ENCODE measurements around the gene PLSCR4.

Gene PLSCR4

DNA sequence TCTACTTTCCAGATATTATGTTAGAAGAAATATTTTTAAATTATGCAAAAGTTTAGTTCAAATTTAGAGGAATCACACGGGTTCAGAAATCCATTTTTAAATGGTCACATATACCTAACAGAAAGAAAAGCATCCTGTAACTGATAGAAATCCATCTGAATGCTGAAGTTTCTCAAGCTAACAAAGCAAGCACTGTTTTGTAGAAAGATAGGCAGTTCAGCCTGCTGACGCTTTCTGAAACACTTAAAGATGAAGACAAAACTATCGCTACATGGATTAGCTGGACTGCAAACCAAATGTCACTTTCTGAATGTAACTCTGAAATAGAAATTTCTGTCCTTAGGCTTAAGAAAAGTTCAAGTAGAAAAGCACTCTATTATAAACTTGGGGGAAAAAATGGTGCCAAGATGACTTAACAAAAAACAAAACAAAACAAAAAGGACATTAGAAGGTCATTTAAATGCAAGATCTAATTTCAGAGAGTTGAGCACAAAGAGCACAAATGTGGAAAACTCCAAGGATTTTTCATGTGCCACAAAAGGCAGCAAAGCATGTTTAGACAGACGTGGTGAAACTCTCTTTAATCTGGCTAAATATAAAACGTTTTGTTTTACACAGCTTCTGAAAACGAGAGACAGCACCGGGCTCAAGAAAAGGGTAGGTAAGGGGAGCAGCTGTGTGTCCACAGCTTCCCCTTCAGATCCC lies 91.1 kb downstream of the PLSCR4 start:
- no peak for DNase-seq

DNA sequence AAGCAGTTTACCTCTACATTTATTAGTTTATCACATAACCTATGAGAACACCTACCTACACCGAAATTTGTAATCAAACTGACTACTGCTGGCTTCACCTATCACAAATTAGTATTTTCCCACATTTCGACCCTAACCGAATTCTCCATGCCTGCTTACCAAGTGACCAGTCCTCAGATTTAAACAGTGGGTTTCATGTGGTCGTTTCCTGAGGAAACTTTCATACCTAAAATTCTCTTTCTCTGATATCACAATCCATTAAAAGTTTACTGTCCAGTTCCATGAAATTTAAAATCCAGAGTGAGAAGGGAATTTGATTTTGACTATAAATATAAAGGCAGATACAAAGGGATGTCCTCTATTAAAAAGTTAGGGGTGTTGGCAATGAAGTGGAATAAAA lies 91.9 kb downstream of the PLSCR4 start:
- DNase-seq, result no peak

DNA sequence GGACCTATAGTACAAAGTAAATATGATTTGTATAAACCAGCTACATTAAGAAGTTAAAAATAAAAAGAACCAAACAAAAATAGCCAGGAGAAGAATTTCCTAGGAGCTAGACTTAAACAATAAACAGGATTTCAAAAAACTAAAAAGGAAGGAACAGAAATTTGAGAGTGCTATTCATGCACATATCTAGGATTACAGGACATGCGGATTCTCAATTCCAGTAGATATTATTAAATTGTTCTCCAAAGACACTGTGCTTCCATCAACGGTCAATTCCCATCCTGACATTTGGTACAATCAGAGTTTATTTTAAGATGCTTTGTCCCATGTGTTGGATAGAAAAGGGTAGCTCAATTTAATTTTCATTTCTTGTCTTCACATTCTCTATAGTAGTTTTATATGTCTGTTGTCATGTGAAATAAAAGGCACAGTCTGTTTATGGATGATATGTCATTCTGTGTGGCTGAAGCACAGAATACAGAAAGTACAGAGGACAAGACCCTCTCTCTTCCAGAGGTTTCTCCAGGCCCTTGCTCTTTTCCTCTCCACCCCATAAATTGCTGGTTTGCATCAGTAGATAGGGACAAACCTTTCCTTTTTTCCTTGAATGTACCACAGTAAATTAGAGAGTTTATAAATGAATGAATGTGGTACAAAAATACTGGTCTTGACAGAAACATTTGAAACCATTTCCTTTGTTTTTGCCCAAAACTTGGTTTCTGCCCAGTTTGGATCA lies 93.4 kb downstream of the PLSCR4 start:
- DNase-seq, result no peak

DNA sequence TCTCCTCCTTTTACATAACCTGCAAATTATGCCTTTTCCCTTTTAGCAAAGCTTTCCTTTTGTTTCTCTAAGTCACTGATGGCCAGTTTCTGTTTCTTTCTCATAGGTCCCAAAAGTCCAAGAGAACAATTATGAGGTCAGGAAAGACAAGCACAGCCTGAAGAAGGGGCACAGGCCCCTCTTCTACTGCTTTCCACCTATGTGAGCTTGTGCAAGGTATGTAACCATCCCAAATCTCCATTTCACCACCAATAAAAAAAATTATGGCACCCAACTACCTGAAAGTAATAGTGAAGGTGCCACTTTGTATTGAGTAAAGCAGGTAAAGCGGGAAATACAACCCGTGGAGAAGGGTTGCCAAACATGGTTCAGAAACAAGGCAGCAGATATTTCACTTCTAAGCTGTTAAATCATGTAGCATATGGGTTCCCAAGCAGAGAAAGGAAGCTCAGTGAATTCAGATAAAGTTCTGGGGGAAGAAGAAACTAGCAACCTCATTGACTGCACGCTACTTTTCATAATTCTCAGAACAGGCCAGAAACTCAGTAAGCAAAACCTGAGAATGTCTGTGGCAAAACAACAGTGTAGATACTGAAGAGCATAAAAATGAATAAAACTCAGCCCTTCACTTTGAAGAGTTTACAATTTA lies 94.1 kb downstream of the PLSCR4 start:
- no peak for DNase-seq

DNA sequence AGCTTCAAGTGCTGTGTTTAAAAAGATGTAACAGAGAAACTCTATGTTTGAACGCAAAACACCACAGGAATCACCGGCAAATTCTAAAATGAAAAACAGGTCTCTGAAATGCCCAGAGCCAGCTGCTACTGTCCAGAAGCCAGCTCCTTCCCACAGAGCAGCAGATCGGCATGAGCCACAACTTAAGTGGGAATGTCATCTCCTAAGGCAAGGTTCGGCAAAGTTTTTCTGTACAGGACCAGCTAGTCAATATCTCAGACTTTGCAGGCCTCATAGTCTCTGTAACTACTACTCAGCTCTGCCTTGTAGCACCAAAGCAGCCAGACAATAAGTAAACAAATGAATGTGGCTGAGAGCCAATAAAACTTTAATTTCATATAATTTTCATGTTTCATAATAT lies 94.8 kb downstream of the PLSCR4 start:
- DNase-seq, result no peak

DNA sequence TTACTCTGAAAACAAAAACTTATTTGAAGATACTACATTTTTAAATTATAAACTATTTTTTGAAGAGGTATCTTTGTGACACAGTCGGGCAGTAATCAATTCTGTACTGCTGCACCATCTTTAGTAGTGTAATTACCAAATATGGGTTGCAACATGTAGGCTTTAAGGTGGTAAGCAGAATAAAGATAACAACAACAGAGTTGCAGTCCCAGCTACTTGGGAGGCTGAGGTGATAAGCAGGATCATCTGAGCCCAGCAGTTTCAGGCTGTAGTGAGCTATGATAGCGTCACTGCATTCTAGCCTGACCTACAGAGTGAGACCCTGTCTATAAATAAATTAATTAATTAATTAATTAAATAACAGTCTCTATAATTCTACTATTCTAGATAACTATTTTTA lies 95.9 kb downstream of the PLSCR4 start:
- DNase-seq, result no peak

DNA sequence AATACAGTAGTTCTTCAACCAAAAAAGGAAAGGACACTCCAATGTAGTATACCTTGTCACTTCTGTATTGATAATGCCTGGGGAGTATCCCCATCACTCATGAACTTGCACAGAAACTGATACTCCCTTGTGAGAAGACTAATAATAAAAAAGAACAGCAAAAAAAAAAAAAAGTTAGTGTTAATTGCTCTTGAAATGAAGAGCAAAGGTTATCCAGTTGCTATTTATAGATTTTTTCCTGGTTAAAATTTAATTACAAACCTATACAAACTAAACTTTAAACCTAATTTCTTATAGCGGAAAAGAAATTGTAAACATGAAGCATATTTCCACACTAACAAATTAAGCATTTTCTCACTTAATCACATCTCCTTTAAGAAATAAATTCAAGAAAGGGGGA lies 96.6 kb downstream of the PLSCR4 start:
- no peak for DNase-seq

DNA sequence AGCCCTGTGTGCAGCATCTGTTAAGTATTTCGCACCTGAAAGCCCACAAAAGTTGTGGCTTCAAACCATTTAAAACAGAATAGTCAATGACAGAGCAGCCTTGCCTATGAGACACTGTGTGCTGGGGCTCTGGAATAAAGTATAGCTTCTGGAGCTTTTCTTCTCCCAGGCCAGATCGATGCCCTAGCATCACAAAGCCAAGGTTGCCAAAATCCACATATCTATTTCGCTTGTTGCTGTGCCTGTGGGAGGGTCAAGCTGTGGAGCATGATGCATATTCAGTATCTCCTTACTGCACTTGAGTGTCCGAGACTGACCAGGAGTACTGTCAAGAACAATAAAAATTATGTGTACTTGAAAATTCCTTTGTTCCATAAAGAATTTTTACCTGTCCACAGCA lies 97.5 kb downstream of the PLSCR4 start:
- DNase-seq, result no peak

DNA sequence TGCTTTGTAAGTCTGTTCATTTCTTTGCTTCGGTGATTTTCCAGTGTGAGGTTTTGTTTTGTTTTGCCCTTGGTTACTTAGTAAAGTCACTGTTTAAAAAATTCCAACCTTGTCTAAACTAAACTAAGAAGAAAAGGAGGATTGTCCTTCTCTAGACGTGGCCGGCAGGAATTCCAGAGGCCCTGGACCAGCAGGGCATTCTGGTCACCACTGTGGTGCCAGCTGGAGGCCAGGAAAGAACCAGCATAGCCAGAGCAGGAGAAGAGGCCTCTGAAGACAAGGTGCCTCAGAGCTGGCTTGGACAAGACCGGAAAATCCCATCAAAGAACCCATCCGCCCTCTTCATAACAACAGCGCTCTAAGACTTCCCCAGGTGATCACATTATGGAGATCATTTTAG lies 98.1 kb downstream of the PLSCR4 start:
- DNase-seq, result no peak

DNA sequence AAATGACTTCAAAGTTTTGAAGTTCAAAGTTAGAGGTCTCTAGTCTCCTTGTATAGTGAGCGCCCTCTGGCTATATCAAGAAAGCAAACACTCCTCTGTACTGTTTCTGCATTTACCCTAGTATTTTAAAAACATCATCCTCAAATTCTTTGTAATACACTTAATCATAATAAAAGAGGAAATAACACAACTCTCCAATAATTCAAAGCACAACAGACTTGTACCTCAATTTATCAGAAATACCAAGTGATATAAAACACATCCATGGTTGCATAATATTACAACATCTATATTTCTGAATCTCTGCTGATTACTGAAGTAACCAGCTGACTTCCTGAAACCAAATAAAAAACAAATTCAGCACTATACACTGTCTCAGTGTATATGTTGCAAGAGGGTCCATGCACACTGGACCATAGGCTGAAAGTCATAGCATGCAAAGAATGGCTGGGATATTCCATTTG lies 102.4 kb downstream of the PLSCR4 start:
- no peak for DNase-seq

DNA sequence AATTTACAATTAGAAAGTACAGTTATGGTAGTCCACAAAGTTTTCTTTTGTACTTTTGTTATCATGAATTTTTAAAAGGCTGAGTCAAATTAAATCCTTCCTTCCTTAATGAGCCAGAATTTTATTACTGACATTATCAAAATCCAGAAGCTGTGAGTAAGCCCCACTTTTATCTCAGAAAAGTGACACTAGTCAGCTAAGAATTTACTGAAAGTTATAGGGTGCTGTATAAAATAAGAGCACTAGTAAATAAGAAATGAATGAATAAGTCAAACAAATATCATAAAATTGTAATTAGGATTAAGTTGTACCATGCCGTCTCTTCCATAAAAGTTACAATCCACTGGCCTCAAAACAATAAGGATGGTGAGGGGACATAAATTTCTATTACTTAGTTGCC lies 105.3 kb downstream of the PLSCR4 start:
- DNase-seq, result no peak

DNA sequence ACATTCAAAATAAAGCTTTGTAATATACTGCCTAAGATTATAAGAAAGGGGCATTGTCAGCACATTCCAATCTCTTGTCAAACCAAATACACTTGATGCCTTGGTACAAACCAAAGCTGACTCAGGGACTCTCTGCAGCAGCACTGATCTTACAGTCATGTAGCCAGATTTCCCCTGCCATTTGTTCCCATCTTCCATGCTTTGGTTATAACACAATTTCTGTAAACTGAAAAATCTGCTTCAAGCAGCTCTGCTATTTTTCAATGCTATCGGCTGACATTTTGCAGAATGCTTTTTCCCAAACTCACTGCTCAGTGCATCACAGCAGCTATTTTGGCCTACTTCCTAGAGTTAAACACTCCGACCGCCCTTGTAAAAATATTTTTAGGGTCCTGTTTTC lies 108.1 kb downstream of the PLSCR4 start:
- DNase-seq, result no peak
